ENCODE results near the gene ITCH. TPM values are rescaled to one million over a fixed set of nuclear protein-coding genes. Genes with fewer than 3 reads are reported as not detected.

ITCH gene
- total RNA-seq, 1 experiment from 2014 or later: 63.9 TPM

GRCh38 chr20:34402461-34402860, 39.4 kb downstream of the ITCH start:
- POLR2A ChIA-PET: no interaction called here
- Histone ChIP-seq H3K36me3 (ENCODE audit: control insufficient read depth, insufficient read depth, low read length) (no peaks in the 10 kb centered on the region), H3K27me3 (ENCODE audit: control insufficient read depth, insufficient read depth, low read length) (no peaks in the 10 kb centered on the region), H3K4me3 (ENCODE audit: low read depth in 2 of 2, low read length in 2 of 2) (no peak overlapping the region), H3K4me1 (ENCODE audit: control insufficient read depth, insufficient read depth, low read length) (no peaks in the 10 kb centered on the region; the same call in 1 of the 2 replicates), H3K27ac (ENCODE audit: low read length) (no peak overlapping the region), H3K9me3 (ENCODE audit: control insufficient read depth, insufficient read depth, low read depth, low read length) (no peaks in the 10 kb centered on the region)
- no peak for DNase-seq (ENCODE audit: low read depth, low spot score)
- TF ChIP-seq SIN3A (IDR thresholded peaks at IDR 0.05; ENCODE audit: borderline replicate concordance, insufficient read depth, low read depth, low read length) (no peak), CTCF (IDR thresholded peaks at IDR 0.05) (no peak), TCF7L2 (IDR thresholded peaks at IDR 0.05; ENCODE audit: low read depth, low read length) (no peak), REST (IDR thresholded peaks at IDR 0.05; ENCODE audit: insufficient read depth in 1 of 2, low read depth in 2 of 2, low read length in 1 of 2) (no peak), POLR2AphosphoS5 (IDR thresholded peaks at IDR 0.05; ENCODE audit: low read depth, low read length) (no peak)
- no peak for ATAC-seq
- intact Hi-C loops (cut with micrococcal nuclease; ENCODE audit: unreplicated experiment) (no loop called here), in situ Hi-C loops (cut with HindIII; ENCODE audit: low pct_unique_long_range_greater_than_20kb, low sequenced_read_pairs) (no loop called here)
- CTCF ChIA-PET: no interaction called here
- BruUV-seq (replicated peaks): no TSS peak

GRCh38 chr20:34403063-34403827, 40.2 kb downstream of the ITCH start:
- no peak for ATAC-seq
- no peak for DNase-seq (ENCODE audit: low read depth, low spot score)
- ChIA-PET POLR2A (interaction anchor here (0.6 kb wide), 1 partner anchor 94 kb away, joined by 7 read pairs; no protein-coding TSS in a partner anchor), CTCF (no interaction called here)
- in situ Hi-C loops (cut with HindIII; ENCODE audit: low pct_unique_long_range_greater_than_20kb, low sequenced_read_pairs) (no loop called here), intact Hi-C loops (cut with micrococcal nuclease; ENCODE audit: unreplicated experiment) (no loop called here)
- H3K4me1 ChIP-seq (ENCODE audit: control insufficient read depth, insufficient read depth, low read length): no peaks in the 10 kb centered on the region; the same call in 1 of the 2 replicates
- no peak overlapping the region for H3K27ac ChIP-seq (ENCODE audit: low read length)
- H3K27me3 ChIP-seq (ENCODE audit: control insufficient read depth, insufficient read depth, low read length): no peaks in the 10 kb centered on the region
- H3K4me3 ChIP-seq (ENCODE audit: low read depth in 2 of 2, low read length in 2 of 2): no peak overlapping the region
- 0 out of 2 replicates have a peak, but pooled peaks cover 2% of the 10 kb centered on the region for H3K36me3 ChIP-seq (ENCODE audit: control insufficient read depth, insufficient read depth, low read length)
- TF ChIP-seq REST (IDR thresholded peaks at IDR 0.05; ENCODE audit: insufficient read depth in 1 of 2, low read depth in 2 of 2, low read length in 1 of 2) (no peak), POLR2AphosphoS5 (IDR thresholded peaks at IDR 0.05; ENCODE audit: low read depth, low read length) (no peak), SIN3A (IDR thresholded peaks at IDR 0.05; ENCODE audit: borderline replicate concordance, insufficient read depth, low read depth, low read length) (no peak)
- no TSS peak for BruUV-seq (replicated peaks)
- H3K9me3 ChIP-seq (ENCODE audit: control insufficient read depth, insufficient read depth, low read depth, low read length): no peaks in the 10 kb centered on the region
